Raji (cell line): ENCODE measurements around the gene SVIL.

Experiments
- POLR2A ChIP-seq: IDR thresholded peaks from 2 replicates; pipeline ENCODE4 v1.6.1; 2011; ENCODE audit warnings: low read depth, low read length, control low read depth; ENCODE audit not compliant: insufficient read depth

The SVIL gene

DNA sequence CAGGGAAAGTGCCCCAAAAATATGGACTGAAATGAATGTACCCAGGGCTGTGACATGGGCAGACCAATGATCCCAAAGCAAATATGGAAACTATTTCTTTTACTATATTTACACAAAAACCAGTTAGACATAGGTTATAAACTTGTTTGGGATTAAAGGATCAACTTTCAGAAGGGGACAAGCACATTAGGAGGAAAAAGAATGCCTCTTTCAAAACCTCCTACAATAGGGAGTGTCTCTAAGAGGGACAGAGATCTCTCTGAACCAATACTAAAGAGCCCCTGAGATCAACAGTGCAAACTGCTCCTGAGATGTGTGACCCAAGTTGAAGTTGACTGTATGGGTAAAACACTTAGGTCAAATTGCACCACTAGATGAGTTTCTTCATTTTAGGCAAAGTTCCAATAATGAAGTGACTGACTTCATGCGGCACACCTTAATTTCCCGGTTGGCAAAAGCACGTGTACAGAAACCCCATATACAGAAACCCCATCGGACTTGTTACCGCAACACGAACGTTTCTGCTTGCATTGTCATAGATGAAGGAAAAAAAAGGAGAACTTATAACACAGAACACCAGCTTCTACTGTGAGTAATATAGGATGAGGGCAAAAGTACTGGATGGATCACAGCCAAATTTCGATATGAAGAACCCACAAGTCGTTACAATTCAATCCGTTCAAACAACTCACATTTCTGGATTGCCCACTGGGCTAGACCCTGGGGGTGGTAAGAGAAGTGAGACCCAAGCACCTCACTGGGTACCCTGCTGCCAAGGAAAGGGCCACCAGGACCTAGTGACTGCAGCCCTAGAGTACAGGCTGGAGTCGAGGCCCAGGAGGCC lies 4.3 kb downstream of the SVIL start:
- TF ChIP-seq POLR2A, result no peak

- TF ChIP-seq POLR2A, result no peak
Observed at GRCh38 chr10:29628912-29629526, 5.8 kb downstream of the SVIL start.

DNA sequence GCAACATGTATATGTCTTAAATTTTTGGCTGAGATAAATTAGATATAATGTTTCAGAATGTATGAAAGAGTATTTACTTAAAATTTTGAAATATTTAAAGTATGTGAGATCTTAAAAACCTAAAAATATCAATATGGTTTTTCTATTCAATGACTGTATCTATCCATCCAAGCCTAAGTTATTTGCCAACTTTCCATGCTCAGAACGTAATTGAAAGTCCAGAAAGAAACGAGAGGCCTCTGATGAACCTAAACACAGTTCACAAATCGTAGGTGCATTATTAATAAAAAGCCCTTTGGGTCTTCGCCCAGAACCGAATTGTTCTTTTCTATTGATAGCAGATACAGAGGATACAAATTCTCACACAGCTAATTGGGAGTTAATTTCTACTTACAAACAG lies 6.5 kb downstream of the SVIL start:
- no peak for TF ChIP-seq POLR2A

- no peak for TF ChIP-seq POLR2A
Observed at GRCh38 chr10:29627201-29628132, 7.3 kb downstream of the SVIL start.

- TF ChIP-seq POLR2A, result no peak
Observed at GRCh38 chr10:29623797-29624196, 11.0 kb downstream of the SVIL start.

- TF ChIP-seq POLR2A, result no peak
Observed at GRCh38 chr10:29622382-29622922, 12.3 kb downstream of the SVIL start.

DNA sequence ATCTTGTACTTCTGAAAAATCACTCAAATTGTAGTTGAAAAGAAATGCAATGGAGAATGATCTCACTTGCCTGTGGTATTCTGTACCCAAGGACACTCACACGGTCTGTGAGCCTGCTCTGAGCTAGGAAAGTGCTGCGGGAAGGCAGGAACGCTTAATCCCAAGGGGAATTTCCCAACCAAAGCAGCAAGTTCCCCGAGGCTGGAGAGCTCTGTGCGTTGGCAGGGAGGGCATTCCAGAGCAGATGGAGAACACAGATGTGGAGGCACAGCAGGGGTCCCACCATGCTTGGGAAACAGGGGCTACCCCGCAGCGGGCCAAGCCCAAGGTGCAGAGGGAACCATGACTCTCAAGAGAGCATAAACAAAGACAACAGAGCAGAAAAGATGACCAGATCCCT lies 13.6 kb downstream of the SVIL start:
- no peak for TF ChIP-seq POLR2A

DNA sequence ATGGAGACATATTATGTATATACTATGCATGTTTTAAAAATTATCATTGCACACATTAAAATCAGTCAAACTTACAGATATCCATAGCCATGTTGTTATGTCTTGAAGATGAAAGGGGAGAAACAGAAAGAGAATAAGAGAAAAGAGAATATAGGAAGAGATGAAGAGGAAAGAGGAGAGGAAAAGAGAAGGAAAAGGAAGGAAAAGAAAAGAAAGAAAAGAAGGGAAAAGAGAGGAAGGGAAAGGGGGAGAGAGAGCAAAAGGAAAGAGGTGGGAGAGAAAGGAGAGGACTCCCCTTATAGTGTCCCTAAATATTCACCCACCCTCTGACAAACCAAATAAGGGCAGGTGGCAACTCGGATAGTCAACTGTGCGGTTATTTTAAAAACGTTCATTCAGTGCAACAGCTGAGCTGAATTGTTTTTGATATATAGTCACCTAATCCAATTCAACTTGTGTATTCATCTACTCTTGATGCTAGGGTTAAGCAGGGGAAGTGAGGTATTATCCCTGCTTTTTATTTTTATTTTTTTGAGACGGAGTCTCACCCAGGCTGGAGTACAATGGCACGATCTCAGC lies 14.6 kb downstream of the SVIL start:
- TF ChIP-seq POLR2A, result no peak

DNA sequence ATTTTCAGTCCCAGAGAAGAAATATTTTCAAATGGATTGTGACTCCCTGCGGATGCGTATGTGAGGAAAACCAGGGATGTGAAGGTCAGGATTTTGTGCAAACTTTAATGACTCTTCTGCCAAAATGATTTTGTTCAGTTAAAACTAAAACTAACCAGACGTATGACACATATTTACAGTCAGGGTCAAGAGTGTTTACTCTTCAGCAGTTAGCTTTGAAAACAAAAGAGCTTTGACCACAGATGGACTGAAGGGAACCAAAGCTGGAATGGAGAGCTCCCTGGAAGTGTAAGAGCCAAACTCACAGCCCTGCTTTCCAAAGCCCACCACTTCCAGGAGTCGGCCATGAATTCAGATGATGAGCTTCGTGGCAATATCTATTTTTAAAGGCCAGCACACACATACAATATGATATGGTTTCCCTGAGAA lies 15.5 kb downstream of the SVIL start:
- no peak for TF ChIP-seq POLR2A

DNA sequence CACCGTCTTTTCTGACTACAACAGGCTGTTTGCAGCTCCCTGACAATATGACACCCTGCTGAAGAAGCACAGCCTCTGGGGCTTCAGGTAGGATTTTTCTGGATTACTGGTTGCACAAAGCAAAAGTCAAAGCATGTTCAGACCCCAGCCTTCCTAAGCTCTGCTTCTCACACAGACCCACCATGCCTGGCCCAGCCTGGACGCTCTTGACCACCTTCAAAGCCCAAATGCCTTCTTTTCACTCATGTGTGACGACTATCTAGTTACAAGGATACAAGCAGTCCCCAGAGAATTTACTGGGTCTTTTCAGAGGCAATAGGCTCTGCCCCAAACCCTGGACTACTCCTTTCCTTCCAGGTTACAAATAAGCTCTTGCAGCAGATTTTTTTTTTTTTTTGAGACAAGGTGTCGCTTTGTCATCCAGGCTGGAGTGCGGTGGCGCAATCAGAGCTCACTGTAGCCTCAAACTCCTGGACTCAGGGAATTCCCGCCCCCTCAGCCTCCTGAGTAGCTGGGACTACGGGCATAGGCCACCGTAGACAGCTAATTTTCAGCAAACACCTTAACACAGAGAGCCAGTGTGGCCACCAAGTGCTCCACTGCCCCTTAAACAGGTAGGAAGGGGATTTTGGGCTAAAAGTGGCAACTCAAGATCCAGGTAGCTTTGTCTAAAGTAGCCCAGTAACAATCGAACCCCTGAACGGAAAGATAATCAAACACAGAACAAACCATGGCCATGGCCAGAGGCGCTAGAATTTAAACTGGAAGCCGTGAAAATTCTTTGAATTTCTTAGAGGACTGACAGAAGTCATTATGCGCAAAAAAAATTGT lies 16.2 kb downstream of the SVIL start:
- no peak for TF ChIP-seq POLR2A

DNA sequence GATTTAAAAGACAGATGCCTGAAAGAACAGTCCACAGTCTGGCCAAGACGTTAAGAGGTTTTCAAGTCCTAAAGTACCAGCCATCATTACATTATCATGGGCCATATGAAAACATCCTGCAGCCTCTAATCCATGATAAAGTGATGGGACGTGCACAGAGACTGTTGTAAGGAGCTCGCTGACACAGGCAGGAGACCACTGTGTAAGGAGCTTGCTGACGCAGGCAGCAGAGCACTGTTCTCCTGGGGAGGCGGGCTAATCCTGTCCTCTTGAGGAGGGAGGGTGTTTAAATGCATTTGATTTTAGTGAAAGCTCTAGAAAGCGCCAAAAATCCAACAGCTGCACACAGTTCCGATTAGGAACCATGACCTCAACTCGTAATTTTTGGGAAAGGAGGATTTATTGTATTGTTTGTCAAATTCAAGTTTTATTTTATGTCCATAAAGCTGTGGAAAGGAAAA lies 16.9 kb downstream of the SVIL start:
- TF ChIP-seq POLR2A, result no peak

GRCh38 chr10:29616542-29616941 lies 18.2 kb downstream of the SVIL start:
- no peak for TF ChIP-seq POLR2A

DNA sequence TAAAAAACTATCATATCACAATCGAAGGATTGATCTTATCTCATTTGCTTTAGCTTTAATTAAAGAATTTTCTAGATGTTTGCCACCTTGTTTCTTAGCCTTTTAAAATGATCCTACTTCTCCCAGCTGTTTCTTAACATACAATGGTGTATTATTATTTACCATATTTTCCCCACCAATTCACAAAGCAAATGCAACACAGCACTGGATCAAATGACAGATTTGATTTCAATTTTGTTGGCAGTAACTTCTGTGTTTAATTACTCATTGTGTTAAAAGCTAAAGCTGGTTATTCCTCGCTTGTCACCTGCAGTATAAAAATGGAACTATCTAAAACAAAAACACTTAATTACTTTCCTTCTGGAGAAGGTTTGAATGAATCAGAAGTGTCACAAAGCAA lies 19.6 kb downstream of the SVIL start:
- no peak for TF ChIP-seq POLR2A

DNA sequence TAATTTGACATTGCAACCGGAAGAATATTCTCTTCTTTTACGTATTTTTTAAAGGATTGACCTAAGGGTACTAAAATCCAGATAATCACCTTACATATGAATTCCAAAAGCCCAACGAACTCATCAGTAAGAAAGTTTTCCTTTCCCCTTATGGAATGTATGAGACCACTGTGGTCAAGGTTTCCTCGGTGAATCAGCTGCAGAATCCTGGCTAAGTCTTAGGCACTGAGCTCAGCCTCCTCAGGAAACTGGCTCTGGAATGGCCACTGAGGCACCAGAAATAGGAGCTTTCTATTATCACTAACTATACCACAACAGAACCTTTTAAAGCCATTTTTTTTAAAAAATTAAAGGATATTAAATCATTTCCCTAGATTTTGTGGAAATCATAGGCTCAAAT lies 21.0 kb downstream of the SVIL start:
- TF ChIP-seq POLR2A, result no peak

- no peak for TF ChIP-seq POLR2A
Observed at GRCh38 chr10:29613196-29613595, 21.6 kb downstream of the SVIL start.

DNA sequence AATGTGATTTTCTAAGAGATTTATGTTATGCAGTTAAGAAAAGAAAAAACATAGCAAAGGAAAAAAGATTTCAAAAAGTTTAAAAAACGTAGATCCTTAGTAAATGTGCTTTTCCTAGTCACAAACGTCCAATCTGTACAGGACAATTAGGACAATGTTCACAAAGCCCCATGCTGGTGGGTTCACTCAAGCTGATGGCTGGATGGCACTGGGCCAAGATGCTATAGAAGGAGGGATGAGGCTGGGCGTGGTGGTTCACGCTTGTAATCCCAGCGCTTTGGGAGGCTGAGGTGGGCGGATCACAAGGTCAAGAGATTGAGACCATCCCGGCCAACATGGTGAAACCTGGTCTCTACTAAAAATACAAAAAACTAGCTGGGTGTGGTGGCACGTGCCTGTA lies 22.1 kb downstream of the SVIL start:
- no peak for TF ChIP-seq POLR2A
